ENCODE results near the gene ELOB.

DNA sequence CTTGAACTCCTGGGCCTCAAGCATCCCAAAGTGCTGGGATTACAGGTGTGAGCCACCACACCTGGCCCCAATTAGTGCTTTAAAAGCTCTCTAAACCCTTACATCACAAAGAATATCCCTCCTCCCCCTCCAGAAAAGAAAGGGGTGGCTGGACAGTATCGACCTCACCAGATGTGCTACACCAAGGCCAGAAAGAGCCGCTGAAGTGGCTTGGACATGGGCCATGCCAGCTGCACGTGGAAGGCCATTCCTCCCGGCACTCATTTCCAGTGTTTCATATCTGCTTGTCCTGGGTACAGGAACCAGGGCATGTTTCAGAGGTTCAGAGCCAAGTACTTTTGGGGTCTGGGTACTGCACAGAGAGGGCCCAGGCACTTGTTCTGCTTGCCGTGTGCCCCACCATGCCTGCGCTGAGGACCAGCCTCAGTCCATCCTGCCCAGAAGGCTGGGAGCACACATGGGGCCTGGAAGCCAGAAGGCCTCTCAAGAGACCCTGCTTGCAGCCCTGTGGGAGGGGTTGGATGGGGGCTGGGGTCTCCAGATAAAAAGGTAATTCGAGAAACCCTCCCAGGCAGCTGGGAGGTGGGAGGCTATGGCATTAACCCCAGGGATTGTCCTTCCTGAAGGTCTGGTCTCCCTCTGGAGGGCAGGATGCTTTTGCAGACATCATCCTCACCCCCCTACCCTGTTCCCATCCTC is 28.2 kb downstream of the ELOB start:
- TF ChIP-seq, protein P1, sequence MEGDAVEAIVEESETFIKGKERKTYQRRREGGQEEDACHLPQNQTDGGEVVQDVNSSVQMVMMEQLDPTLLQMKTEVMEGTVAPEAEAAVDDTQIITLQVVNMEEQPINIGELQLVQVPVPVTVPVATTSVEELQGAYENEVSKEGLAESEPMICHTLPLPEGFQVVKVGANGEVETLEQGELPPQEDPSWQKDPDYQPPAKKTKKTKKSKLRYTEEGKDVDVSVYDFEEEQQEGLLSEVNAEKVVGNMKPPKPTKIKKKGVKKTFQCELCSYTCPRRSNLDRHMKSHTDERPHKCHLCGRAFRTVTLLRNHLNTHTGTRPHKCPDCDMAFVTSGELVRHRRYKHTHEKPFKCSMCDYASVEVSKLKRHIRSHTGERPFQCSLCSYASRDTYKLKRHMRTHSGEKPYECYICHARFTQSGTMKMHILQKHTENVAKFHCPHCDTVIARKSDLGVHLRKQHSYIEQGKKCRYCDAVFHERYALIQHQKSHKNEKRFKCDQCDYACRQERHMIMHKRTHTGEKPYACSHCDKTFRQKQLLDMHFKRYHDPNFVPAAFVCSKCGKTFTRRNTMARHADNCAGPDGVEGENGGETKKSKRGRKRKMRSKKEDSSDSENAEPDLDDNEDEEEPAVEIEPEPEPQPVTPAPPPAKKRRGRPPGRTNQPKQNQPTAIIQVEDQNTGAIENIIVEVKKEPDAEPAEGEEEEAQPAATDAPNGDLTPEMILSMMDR (tag by site-specific recombination; IDR thresholded peaks at IDR 0.05) = no peak
- TF ChIP-seq TCF7L2 (IDR thresholded peaks at IDR 0.05; ENCODE audit: borderline replicate concordance, low read depth, low read length) (no peak), ZNF10 (tag by site-specific recombination; IDR thresholded peaks at IDR 0.05) (no peak)
- TF ChIP-seq, protein P2, sequence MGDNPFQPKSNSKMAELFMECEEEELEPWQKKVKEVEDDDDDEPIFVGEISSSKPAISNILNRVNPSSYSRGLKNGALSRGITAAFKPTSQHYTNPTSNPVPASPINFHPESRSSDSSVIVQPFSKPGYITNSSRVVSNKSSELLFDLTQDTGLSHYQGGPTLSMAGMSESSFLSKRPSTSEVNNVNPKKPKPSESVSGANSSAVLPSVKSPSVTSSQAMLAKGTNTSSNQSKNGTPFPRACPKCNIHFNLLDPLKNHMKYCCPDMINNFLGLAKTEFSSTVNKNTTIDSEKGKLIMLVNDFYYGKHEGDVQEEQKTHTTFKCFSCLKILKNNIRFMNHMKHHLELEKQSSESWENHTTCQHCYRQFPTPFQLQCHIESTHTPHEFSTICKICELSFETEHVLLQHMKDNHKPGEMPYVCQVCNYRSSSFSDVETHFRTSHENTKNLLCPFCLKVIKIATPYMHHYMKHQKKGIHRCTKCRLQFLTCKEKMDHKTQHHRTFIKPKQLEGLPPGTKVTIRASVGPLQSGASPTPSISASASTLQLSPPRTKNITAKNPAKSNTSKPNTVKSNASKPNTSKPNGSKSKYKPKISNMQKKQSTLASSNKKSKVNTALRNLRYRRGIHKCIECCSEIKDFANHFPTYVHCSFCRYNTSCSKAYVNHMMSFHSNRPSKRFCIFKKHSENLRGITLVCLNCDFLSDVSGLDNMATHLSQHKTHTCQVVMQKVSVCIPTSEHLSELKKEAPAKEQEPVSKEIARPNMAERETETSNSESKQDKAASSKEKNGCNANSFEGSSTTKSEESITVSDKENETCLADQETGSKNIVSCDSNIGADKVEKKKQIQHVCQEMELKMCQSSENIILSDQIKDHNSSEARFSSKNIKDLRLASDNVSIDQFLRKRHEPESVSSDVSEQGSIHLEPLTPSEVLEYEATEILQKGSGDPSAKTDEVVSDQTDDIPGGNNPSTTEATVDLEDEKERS (tag by site-specific recombination; IDR thresholded peaks at IDR 0.05) = no peak
